Upper lobe of left lung (tissue), 6 donors: ENCODE data around the gene TRIP10. TPM values are rescaled to one million over a fixed set of nuclear protein-coding genes. Genes with fewer than 3 reads are reported as not detected.

Experiments
- ATAC-seq, 2 donors: fragments of 200-7000 bp; cut with Tn5 transposase; one replicate each; pipeline ENCODE4 v1.9.1; 2022; ENCODE audit warnings: mild to moderate bottlenecking in 2 of 2, moderate library complexity in 2 of 2; ENCODE audit not compliant: low FRiP score in 2 of 2
- DNase-seq, 2 donors: peaks; one replicate each; pipeline ENCODE4 v3.0.0-alpha.2; 2019 to 2020
- H3K27ac ChIP-seq, 4 donors: fragments of 200-600 bp; sonication (generic); one replicate each; pipeline ENCODE4 v1.5.1; 2016 to 2019
- H3K27me3 ChIP-seq, 4 donors: fragments of 200-600 bp; sonication (generic); one replicate each; pipeline ENCODE4 v1.5.1; 2017 to 2019
- H3K36me3 ChIP-seq, 4 donors: fragments of 200-600 bp; sonication (generic); one replicate each; pipeline ENCODE4 v1.5.1; 2016 to 2019
- H3K4me1 ChIP-seq, 4 donors: fragments of 200-600 bp; sonication (generic); one replicate each; pipeline ENCODE4 v1.5.1; 2018 to 2019
- H3K4me3 ChIP-seq, 4 donors: fragments of 200-600 bp; sonication (generic); one replicate each; pipeline ENCODE4 v1.5.1; 2017 to 2019; ENCODE audit warnings: mild to moderate bottlenecking in 2 of 4, moderate library complexity in 1 of 4
- H3K9me3 ChIP-seq, 4 donors: fragments of 200-600 bp; sonication (generic); one replicate each; pipeline ENCODE4 v1.5.1; 2018 to 2019
- CTCF ChIP-seq, 6 experiments: fragments of 450-650 bp in 4 of 6; fragments of 200-600 bp in 2 of 6; sonication (generic) in 2 of 6; IDR thresholded peaks; one replicate each; pipeline ENCODE4 v1.5.1; 2016 to 2019; ENCODE audit warnings: antibody characterized with exemption in 6 of 6
- EP300 ChIP-seq, 4 donors: sonication (generic); formaldehyde crosslinking; IDR thresholded peaks; one replicate each; pipeline ENCODE4 v1.5.1; 2017; ENCODE audit warnings: antibody characterized with exemption in 4 of 4, control low read depth in 2 of 4
- POLR2A ChIP-seq, 4 donors: fragments of 450-650 bp; IDR thresholded peaks; one replicate each; pipeline ENCODE4 v1.5.1; 2016 to 2017; ENCODE audit warnings: antibody characterized with exemption in 4 of 4, mild to moderate bottlenecking in 2 of 4
- POLR2AphosphoS5 ChIP-seq, 2 donors: sonication (generic); formaldehyde crosslinking; IDR thresholded peaks; one replicate each; pipeline ENCODE4 v1.5.1; 2017; ENCODE audit warnings: antibody characterized with exemption in 2 of 2
- WGBS, 2 donors: methylation state at CpG; one replicate each; pipeline ENCODE4 v1.1.5; 2017 to 2018; 5-methylcytosine and 5-hydroxymethylcytosine counted together
- total RNA-seq, 6 donors: library from RNA; depleted of rRNA in 4 of 6; stranded (reverse); fragments of >200 nt in 4 of 6; gene quantifications; one replicate each; pipeline versions ENCODE4 v1.1.0 to v1.2.1, GENCODE V29; 2016 to 2021
- donor health status: DM: no; HTN: no; CAD: no; lungs with moderate emphysema.
- donor health status: DM: no; HTN: yes; CAD: no; lungs with severe emphysema.

TRIP10 gene
- total RNA-seq, 6 donors from 2014 or later: 59.6 to 423 (median 74.3) TPM

- TF ChIP-seq CTCF (IDR thresholded peaks at IDR 0.05): no peak
- TF ChIP-seq EP300 (IDR thresholded peaks at IDR 0.05): no peak
- no peaks in the 10 kb centered on the region for H3K4me1 ChIP-seq
- peaks cover 0 to 34% (median 16%) of the 10 kb centered on the region in 4 donors for H3K36me3 ChIP-seq
- H3K9me3 ChIP-seq: no peaks in the 10 kb centered on the region
- ATAC-seq (no peak), DNase-seq (no peak)
- no peak overlapping the region for H3K4me3 ChIP-seq
- no peaks in the 10 kb centered on the region for H3K27me3 ChIP-seq
- WGBS, 2 donors: 54 to 55% methylated on average over 12 to 14 of the region's 14 CpGs
- no peak overlapping the region for H3K27ac ChIP-seq
These were observed 29.9 kb upstream of the TRIP10 start for GRCh38 chr19:6709549-6709948.

GRCh38 chr19:6710273-6711077 is 29.0 kb upstream of the TRIP10 start:
- ATAC-seq (no peak), DNase-seq (no peak)
- Histone ChIP-seq H3K9me3 (no peaks in the 10 kb centered on the region), H3K4me1 (no peaks in the 10 kb centered on the region), H3K4me3 (no peak overlapping the region), H3K36me3 (peaks cover 0 to 34% (median 16%) of the 10 kb centered on the region in 4 donors), H3K27ac (no peak overlapping the region), H3K27me3 (no peaks in the 10 kb centered on the region)
- TF ChIP-seq POLR2A (IDR thresholded peaks at IDR 0.05) (no peak), CTCF (IDR thresholded peaks at IDR 0.05) (peak in 2 of 6 experiments; percentile 9 to 18)
- 38% methylated on average over 30 of the region's 30 CpGs for WGBS, 2 donors

- H3K27me3 ChIP-seq: no peaks in the 10 kb centered on the region
- TF ChIP-seq EP300 (IDR thresholded peaks at IDR 0.05) (no peak), CTCF (IDR thresholded peaks at IDR 0.05) (no peak), POLR2AphosphoS5 (IDR thresholded peaks at IDR 0.05) (no peak), POLR2A (IDR thresholded peaks at IDR 0.05) (no peak)
- ATAC-seq: no peak
- DNase-seq: no peak
- H3K4me1 ChIP-seq: no peaks in the 10 kb centered on the region
- no peak overlapping the region for H3K27ac ChIP-seq
- peaks cover 0 to 34% (median 16%) of the 10 kb centered on the region in 4 donors for H3K36me3 ChIP-seq
- WGBS, 2 donors: 60 to 63% methylated on average over 1 to 9 of the region's 9 CpGs
- H3K4me3 ChIP-seq: no peak overlapping the region
- H3K9me3 ChIP-seq: no peaks in the 10 kb centered on the region
These were observed 28.5 kb upstream of the TRIP10 start for GRCh38 chr19:6711078-6711361.

- no peak overlapping the region for H3K27ac ChIP-seq
- H3K9me3 ChIP-seq: no peaks in the 10 kb centered on the region
- ATAC-seq (no peak), DNase-seq (no peak)
- H3K4me3 ChIP-seq: no peak overlapping the region
- TF ChIP-seq CTCF (IDR thresholded peaks at IDR 0.05): no peak
- no peak for TF ChIP-seq POLR2AphosphoS5 (IDR thresholded peaks at IDR 0.05)
- no peak for TF ChIP-seq EP300 (IDR thresholded peaks at IDR 0.05)
- TF ChIP-seq POLR2A (IDR thresholded peaks at IDR 0.05): no peak
- no peaks in the 10 kb centered on the region for H3K27me3 ChIP-seq
- H3K4me1 ChIP-seq: no peaks in the 10 kb centered on the region
- peaks cover 0 to 34% (median 16%) of the 10 kb centered on the region in 4 donors for H3K36me3 ChIP-seq
- WGBS, 2 donors: 78 to 88% methylated on average over 10 of the region's 10 CpGs
These were observed 27.9 kb upstream of the TRIP10 start for GRCh38 chr19:6711605-6712004.

GRCh38 chr19:6712231-6712630 is 27.2 kb upstream of the TRIP10 start:
- H3K36me3 ChIP-seq: peaks cover 0 to 36% (median 13%) of the 10 kb centered on the region in 4 donors
- no peaks in the 10 kb centered on the region for H3K9me3 ChIP-seq
- no peaks in the 10 kb centered on the region for H3K27me3 ChIP-seq
- H3K27ac ChIP-seq: no peak overlapping the region
- H3K4me3 ChIP-seq: no peak overlapping the region
- H3K4me1 ChIP-seq: no peaks in the 10 kb centered on the region
- WGBS, 2 donors: 83 to 92% methylated on average over 7 to 12 of the region's 16 CpGs
- TF ChIP-seq CTCF (IDR thresholded peaks at IDR 0.05) (no peak), POLR2A (IDR thresholded peaks at IDR 0.05) (no peak), EP300 (IDR thresholded peaks at IDR 0.05) (no peak), POLR2AphosphoS5 (IDR thresholded peaks at IDR 0.05) (no peak)
- no peak for DNase-seq
- ATAC-seq: no peak
